DMS114 treated with DMSO at 0.1 percent for 48 hours (cell line): Measurements from ENCODE around the gene SP2.
"Not testable (repeated sequence)": the region's sequence is repeated elsewhere in the genome, so short reads cannot be mapped to it uniquely, and the experiment has no call there.

Source experiments
- DNase-seq: peaks from one replicate; lab custom pipeline; 2025; ENCODE audit not compliant: unreplicated experiment; lab: John Stamatoyannopoulos, UW

The SP2 gene

GRCh38 chr17:47918006-47918405 is 22.0 kb downstream of the SP2 start:
- no peak for DNase-seq

- no peak for DNase-seq
Measured at GRCh38 chr17:47918991-47919390, 23.0 kb downstream of the SP2 start.

- not testable (repeated sequence) for DNase-seq
Measured at GRCh38 chr17:47919889-47920288, 23.9 kb downstream of the SP2 start.

- DNase-seq, result no peak
Measured at GRCh38 chr17:47924785-47925677, 29.0 kb downstream of the SP2 start.

- no peak for DNase-seq
Measured at GRCh38 chr17:47925678-47925988, 29.6 kb downstream of the SP2 start.

- DNase-seq, result no peak
Measured at GRCh38 chr17:47927821-47928400, 31.9 kb downstream of the SP2 start.

GRCh38 chr17:47928415-47928814 is 32.4 kb downstream of the SP2 start:
- DNase-seq, result no peak

GRCh38 chr17:47929218-47930000 is 33.4 kb downstream of the SP2 start:
- no peak for DNase-seq

- no peak for DNase-seq
Measured at GRCh38 chr17:47931848-47932247, 35.8 kb downstream of the SP2 start.

- DNase-seq, result no peak
Measured at GRCh38 chr17:47934856-47935255, 38.8 kb downstream of the SP2 start.

- not testable (repeated sequence) for DNase-seq
Measured at GRCh38 chr17:47935468-47935867, 39.4 kb downstream of the SP2 start.

GRCh38 chr17:47935961-47936360 is 39.9 kb downstream of the SP2 start:
- no peak for DNase-seq

- no peak for DNase-seq
Measured at GRCh38 chr17:47937941-47938340, 41.9 kb downstream of the SP2 start.

- DNase-seq, result peak; percentile 98
Measured at GRCh38 chr17:47941246-47942095, 45.4 kb downstream of the SP2 start, which contains the start of gene PNPO. Gene PNPO (plus strand): TSS chr17:47941571. CDS start chr17:47941676, 105 bp downstream.

- no peak for DNase-seq
Measured at GRCh38 chr17:47942096-47942510, 46.1 kb downstream of the SP2 start.

- DNase-seq, result no peak
Measured at GRCh38 chr17:47942568-47942967, 46.5 kb downstream of the SP2 start.

GRCh38 chr17:47945080-47945479 is 49.0 kb downstream of the SP2 start:
- DNase-seq, result no peak

GRCh38 chr17:47945529-47946508 is 49.8 kb downstream of the SP2 start:
- DNase-seq, result no peak

- DNase-seq, result no peak
Measured at GRCh38 chr17:47946516-47946915, 50.5 kb downstream of the SP2 start.

GRCh38 chr17:47946929-47947397 is 50.9 kb downstream of the SP2 start:
- DNase-seq, result peak; percentile 40
